ENCODE data around the gene COL4A4.
A peak's percentile ranks its signal among the peaks of the same experiment; 100 is the strongest.

Gene COL4A4

GRCh38 chr2:227160164-227160563 lies 3.8 kb downstream of the COL4A4 start:
- no peak for DNase-seq

DNA sequence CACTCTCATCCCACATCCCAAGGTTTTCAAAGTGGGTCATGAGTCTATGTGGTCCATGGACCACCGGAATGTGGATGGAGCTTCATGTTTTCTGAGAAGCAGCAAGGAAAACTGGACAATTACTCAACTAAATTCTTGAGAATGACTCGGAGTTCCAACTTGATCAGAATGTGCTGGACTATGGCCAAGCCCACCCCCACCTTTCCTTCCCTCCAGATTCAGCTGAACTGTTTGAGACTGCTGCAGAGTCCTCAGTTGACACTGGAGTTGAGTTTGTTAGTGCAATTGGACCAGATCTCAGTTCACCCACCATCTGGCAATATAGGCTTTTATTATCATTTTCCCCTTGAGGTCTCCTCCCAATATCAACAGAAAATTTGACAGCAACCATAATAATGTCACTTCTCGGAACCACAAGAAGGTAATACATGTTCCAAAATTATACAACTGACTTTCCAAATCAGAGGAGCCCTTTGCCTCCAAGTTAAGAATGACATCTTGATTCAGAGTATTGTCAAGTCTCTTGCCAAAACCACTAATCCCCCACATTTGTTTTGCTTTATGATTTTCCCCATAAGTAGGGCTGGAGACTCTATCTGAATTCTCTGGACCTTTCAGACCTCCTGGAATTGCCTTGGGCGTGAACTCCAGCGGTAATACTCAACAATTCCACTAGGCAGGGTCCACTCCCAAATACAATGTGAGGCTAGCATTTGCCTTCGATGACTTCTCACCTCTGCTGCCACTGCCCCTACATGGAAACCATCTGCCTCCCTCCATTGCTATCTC lies 8.8 kb downstream of the COL4A4 start:
- DNase-seq: peak; percentile 53

DNA sequence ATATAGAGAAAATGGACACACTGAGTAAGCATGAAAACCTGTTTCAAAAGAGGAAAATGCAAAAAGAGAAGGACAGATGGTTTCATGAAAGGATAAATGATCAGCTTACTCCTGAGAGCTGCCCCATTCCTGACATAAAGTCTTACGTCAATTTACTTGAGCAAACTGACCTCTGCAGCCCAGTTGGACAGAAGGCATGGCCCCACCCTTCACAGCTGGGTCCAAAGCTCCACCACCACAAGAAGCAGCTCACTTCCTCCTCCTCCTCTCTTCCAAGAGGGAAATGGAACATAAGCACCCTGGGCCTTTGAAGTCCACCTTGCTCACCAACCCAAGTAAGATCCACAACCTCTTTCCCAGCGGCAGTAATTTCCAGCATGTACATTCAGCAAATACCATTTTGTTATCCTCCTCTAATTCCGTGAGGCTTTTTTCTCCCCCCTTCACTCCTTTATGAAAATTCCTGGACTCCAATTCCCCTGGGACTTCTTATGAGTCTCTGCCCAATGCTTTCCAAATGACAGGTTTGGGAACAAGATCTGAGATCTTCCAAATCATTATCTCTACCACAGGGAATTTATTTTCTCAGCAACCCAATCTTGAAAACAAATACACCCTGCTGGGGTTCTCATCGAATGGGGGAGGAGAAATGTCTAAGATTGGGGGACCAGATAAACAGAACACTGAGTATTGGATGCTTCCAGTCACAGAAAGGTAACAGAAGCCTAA lies 10.1 kb downstream of the COL4A4 start:
- peak; percentile 61 for DNase-seq

GRCh38 chr2:227153307-227153706 lies 10.7 kb downstream of the COL4A4 start:
- DNase-seq: peak; percentile 88

DNA sequence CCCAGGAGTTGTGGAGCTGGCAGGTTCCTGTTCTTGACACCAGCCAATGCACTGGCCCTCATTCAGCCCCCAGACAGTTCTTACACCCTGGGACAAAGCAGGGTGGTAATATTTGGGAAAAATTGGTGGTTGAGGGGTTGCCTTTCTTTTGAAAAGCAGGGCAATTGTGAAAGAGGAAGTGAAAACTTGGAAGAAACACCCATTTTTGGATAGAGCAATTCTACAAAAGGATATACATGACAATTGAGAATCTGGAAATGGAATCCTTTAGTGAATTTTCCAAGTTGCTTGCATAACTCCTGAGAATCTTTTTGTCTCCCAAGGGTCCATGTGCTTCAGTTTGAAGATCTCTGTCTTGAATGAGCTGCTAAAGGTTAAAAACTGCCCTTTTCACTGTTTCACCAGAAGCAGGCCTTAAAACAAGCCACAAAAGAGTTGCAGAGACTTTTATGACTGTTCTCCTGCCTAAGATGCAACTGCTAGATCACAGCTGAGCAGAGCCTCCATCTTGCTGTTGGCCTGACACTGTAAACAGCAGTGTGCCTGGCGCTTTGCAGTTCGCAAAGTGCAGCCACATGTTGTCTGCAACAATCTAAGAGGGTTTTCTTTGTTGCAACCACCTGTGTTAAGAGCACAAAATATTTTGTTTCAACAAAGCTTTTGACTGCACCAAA lies 11.8 kb downstream of the COL4A4 start:
- no peak for DNase-seq

DNA sequence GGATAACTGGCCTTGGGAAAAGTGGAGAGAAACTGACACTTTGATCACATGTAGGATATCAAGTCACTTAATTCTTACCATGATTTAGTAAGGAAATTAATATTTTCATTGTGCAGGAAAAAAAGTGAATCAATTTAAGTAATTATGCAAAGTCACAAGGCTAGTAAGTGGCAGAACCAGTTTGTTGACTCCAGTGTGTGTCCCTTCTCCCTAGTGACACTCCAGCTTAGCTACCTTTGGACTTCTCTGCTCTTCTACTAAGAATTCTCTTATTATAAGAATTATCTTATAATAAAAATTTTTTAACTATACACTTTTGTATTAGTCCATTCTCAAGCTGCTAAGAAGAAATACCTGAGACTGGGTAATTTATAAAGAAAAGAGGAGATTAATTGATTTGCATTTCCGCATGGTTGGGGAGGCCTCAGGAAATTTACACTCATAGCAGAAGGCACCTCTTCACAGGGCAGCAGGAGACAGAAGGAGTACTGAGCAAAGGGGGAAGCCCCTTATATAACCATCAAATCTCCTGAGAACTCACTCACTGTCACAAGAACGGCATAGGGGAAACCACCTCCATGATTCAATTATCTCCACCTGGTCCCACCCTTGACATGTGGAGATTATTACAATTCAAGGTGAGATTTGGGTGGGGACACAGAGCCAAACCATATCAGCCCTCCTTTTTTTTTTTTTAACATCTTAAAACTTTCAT lies 13.6 kb downstream of the COL4A4 start:
- no peak for DNase-seq

DNA sequence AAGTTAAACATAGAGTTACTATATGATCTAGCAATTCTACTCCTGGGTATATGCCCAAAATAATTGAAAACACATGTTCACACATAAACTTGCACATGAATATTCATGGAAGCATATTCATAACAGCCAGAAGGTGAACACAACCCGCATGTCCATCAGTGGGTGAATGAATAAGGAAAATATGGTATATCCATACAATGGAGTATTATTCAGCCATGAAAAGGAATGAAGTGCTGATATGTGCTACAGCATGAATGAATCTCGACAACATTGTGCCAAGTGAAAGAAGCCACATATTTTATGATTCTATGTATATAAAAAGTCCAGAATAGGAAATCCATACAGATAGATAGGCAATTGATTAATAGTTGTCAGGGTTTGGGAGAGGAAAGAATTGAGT lies 15.9 kb downstream of the COL4A4 start:
- no peak for DNase-seq

GRCh38 chr2:227147023-227147422 lies 17.0 kb downstream of the COL4A4 start:
- no peak for DNase-seq

DNA sequence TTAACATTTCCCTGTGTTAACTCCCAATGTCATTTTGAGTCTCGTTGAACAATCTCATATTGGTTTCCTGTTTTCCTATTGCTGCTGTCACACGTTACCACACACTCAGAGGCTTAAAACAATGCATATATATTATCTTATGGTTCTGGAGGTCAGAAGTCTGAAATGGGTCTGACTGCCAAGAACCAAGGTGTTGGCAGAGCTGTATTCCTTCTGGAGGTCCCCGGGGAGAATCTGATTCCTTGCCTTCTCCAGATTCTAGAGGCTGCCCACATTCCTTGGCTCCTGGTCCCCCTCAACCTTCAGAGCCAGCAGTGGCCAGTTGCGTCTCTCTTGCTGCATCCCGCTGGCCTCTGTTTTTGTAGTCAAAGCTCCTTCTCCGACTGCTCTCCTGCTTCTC lies 17.5 kb downstream of the COL4A4 start:
- no peak for DNase-seq

GRCh38 chr2:227143895-227144294 lies 20.1 kb downstream of the COL4A4 start:
- no peak for DNase-seq

DNA sequence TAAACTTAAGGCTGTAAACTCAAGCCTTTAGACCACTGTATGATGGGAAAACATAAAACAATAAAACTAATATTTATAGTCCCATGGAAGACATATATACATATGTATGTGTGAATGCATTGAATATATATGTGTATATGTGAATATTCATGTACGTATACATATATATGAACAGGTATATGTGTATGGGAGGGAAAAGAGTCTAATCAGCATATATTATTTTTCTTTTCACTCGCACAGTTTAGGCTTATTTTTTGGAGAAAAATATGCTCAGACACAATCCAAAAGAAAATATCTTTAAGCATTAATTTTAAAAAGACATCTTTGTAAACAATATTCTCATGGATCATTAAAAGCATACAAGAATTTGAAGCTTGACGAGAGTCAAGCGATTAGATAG lies 22.7 kb downstream of the COL4A4 start:
- DNase-seq: no peak

- no peak for DNase-seq
Observed at GRCh38 chr2:227134591-227134990, 29.4 kb downstream of the COL4A4 start.

DNA sequence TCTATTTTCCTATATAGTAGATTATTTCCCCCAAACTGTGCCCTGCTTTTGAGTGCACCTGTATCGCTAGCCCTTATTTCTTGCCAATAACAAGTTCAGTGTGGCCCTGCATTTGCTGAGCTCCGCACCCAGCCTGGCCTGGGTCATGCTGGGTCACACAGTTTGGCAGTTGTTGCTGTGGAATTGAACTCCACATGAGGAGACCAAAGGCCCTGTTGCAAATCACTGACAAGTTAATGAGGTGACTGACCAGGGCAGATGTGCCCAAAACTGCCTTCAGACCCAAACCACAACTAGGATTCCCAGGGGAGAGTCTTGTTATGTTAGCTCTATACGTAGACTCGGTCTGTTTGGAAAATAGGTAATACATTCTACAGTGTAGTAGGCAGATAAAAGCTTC lies 31.0 kb downstream of the COL4A4 start:
- DNase-seq: no peak

- no peak for DNase-seq
Observed at GRCh38 chr2:227130636-227131035, 33.4 kb downstream of the COL4A4 start.

DNA sequence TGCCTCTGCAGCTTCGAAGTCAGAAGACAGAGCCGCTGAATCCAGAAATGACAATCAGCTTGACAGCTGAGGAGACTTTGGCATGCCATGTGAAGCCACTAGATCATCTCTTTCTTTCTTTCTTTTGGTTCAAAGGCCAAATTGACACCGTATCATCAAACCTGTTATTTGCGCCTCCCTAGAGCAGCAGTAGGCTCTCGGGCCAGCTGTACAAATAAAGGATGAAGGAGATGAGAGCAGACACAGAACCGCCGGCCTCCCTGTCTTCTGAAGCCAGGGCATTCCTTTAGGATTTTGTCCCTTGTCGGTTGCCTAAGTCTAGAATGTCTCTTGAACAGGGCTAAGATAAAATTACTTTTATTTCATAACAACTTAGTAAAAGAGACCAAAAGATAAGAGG lies 36.8 kb downstream of the COL4A4 start:
- no peak for DNase-seq

GRCh38 chr2:227125506-227125905 lies 38.5 kb downstream of the COL4A4 start:
- DNase-seq: no peak

GRCh38 chr2:227124811-227125210 lies 39.2 kb downstream of the COL4A4 start:
- no peak for DNase-seq

GRCh38 chr2:227123697-227124096 lies 40.3 kb downstream of the COL4A4 start:
- DNase-seq: no peak

GRCh38 chr2:227118353-227118752 lies 45.7 kb downstream of the COL4A4 start:
- no peak for DNase-seq

GRCh38 chr2:227117852-227118251 lies 46.2 kb downstream of the COL4A4 start:
- DNase-seq: no peak

DNA sequence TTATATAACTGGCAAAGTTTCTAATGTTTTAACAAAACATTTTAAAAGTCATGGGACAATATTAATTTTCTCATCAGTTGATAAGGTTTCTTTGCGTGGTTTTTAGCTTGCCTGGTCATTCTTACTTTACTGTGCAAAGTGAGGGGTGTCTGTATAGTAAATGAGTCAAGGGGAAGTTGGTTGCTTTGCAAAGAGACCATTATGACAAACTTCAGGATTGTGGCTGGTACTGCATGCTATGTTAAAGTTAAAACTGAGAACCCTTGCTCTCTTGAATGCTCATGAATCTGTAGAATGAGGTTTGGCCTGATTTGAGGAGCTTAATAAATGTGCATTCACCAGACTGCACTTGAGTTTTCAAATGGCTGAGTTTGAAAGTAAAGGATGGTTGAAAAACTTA lies 47.0 kb downstream of the COL4A4 start:
- DNase-seq: no peak

- no peak for DNase-seq
Observed at GRCh38 chr2:227115761-227116160, 48.2 kb downstream of the COL4A4 start.

Measured in NCI-H226 (cell line).